Esophagus squamous epithelium (tissue), 5 donors: ENCODE data around the gene KL. TPM values are rescaled to one million over a fixed set of nuclear protein-coding genes. Genes with fewer than 3 reads are reported as not detected.

Experiments
- DNase-seq: peaks from one replicate; lab custom pipeline; 2025; lab: John Stamatoyannopoulos, UW
- H3K27ac ChIP-seq, 4 donors: fragments of 200-600 bp; sonication (generic); one replicate each; pipeline ENCODE4 v1.5.1; 2016 to 2019; ENCODE audit warnings: mild to moderate bottlenecking in 1 of 4
- H3K27me3 ChIP-seq, 4 donors: fragments of 200-600 bp; sonication (generic); 1 replicate in 3 of 4; 2 replicates in 1 of 4; pipeline versions ENCODE4 v1.5.1 to v1.6.0; 2017 to 2021; ENCODE audit warnings: antibody characterized with exemption in 1 of 4
- H3K36me3 ChIP-seq, 3 donors: fragments of 200-600 bp; sonication (generic); one replicate each; pipeline ENCODE4 v1.5.1; 2016 to 2019
- H3K4me1 ChIP-seq, 3 donors: fragments of 200-600 bp; sonication (generic); one replicate each; pipeline ENCODE4 v1.5.1; 2017 to 2019
- H3K4me3 ChIP-seq, 4 donors: fragments of 200-600 bp; sonication (generic); 1 replicate in 3 of 4; 2 replicates in 1 of 4; pipeline ENCODE4 v1.5.1; 2016 to 2019; ENCODE audit warnings: mild to moderate bottlenecking in 2 of 4, moderate library complexity in 1 of 4
- H3K9me3 ChIP-seq, 3 donors: fragments of 200-600 bp; sonication (generic); one replicate each; pipeline ENCODE4 v1.5.1; 2016 to 2019
- CTCF ChIP-seq, 6 experiments: fragments of 450-650 bp in 4 of 6; fragments of 200-600 bp in 2 of 6; sonication (generic) in 2 of 6; IDR thresholded peaks; one replicate each; pipeline ENCODE4 v1.5.1; 2016 to 2019; ENCODE audit warnings: antibody characterized with exemption in 6 of 6, mild to moderate bottlenecking in 4 of 6, moderate library complexity in 4 of 6
- POLR2A ChIP-seq, 4 donors: fragments of 450-650 bp; IDR thresholded peaks; one replicate each; pipeline ENCODE4 v1.6.1; 2017; ENCODE audit warnings: antibody characterized with exemption in 4 of 4, mild to moderate bottlenecking in 4 of 4, moderate library complexity in 3 of 4
- WGBS, 2 donors: methylation state at CpG; one replicate each; pipeline ENCODE4 v1.1.5; 2018; 5-methylcytosine and 5-hydroxymethylcytosine counted together
- intact Hi-C: fragments of 100-400 bp; cut with DNase I; formaldehyde crosslinking; loops from one replicate; pipeline ENCODE4 v1.15.0; 2022
- total RNA-seq, 4 donors: library from RNA; depleted of rRNA; stranded (reverse); fragments of >200 nt; gene quantifications; one replicate each; pipeline ENCODE4 v1.1.0, GENCODE V29; 2016
- donor health status: DM: yes; HTN: yes; CAD: no.

The KL gene
- total RNA-seq, 4 donors from 2014 or later, result 0.11 to 1.1 (median 0.82) TPM

- WGBS, 2 donors, result 68 to 73% methylated on average over 3 of the region's 3 CpGs
- Histone ChIP-seq H3K36me3 (no peaks in the 10 kb centered on the region), H3K4me1 (peaks cover 0 to 6% (median 0%) of the 10 kb centered on the region in 3 donors), H3K27ac (no peak overlapping the region), H3K9me3 (no peaks in the 10 kb centered on the region), H3K27me3 (no peaks in the 10 kb centered on the region), H3K4me3 (no peak overlapping the region)
- no peak for TF ChIP-seq CTCF (IDR thresholded peaks at IDR 0.05)
- TF ChIP-seq POLR2A (IDR thresholded peaks at IDR 0.05), result no peak
- DNase-seq, result no peak
- intact Hi-C loops, result no loop called here
Measured at GRCh38 chr13:32989942-32990341, 26.3 kb upstream of the KL start.

- no peak overlapping the region for H3K4me3 ChIP-seq
- H3K27ac ChIP-seq, result no peak overlapping the region
- intact Hi-C loops, result no loop called here
- 61 to 74% methylated on average over 8 of the region's 8 CpGs for WGBS, 2 donors
- no peaks in the 10 kb centered on the region for H3K27me3 ChIP-seq
- TF ChIP-seq POLR2A (IDR thresholded peaks at IDR 0.05), result no peak
- TF ChIP-seq CTCF (IDR thresholded peaks at IDR 0.05), result no peak
- no peaks in the 10 kb centered on the region for H3K36me3 ChIP-seq
- H3K4me1 ChIP-seq, result peaks cover 0 to 6% (median 0%) of the 10 kb centered on the region in 3 donors
- no peak for DNase-seq
- no peaks in the 10 kb centered on the region for H3K9me3 ChIP-seq
Measured at GRCh38 chr13:32993145-32993544, 23.1 kb upstream of the KL start.

GRCh38 chr13:32997399-32997798 is 18.8 kb upstream of the KL start:
- TF ChIP-seq CTCF (IDR thresholded peaks at IDR 0.05) (no peak), POLR2A (IDR thresholded peaks at IDR 0.05) (no peak)
- WGBS, 2 donors, result 67 to 79% methylated on average over 2 of the region's 2 CpGs
- intact Hi-C loops, result no loop called here
- Histone ChIP-seq H3K36me3 (no peaks in the 10 kb centered on the region), H3K9me3 (no peaks in the 10 kb centered on the region), H3K4me3 (no peak overlapping the region), H3K27me3 (no peaks in the 10 kb centered on the region), H3K27ac (no peak overlapping the region), H3K4me1 (no peaks in the 10 kb centered on the region)
- no peak for DNase-seq

- Histone ChIP-seq H3K27ac (no peak overlapping the region), H3K4me3 (no peak overlapping the region), H3K36me3 (no peaks in the 10 kb centered on the region), H3K9me3 (no peaks in the 10 kb centered on the region), H3K27me3 (no peaks in the 10 kb centered on the region), H3K4me1 (peaks cover 0 to 5% (median 4%) of the 10 kb centered on the region in 3 donors)
- no peak for DNase-seq
- intact Hi-C loops, result no loop called here
- 81 to 83% methylated on average over 5 of the region's 5 CpGs for WGBS, 2 donors
- TF ChIP-seq CTCF (IDR thresholded peaks at IDR 0.05) (no peak), POLR2A (IDR thresholded peaks at IDR 0.05) (no peak)
Measured at GRCh38 chr13:32998966-32999365, 17.3 kb upstream of the KL start.

- intact Hi-C loops, result no loop called here
- H3K4me1 ChIP-seq, result peaks cover 0 to 11% (median 4%) of the 10 kb centered on the region in 3 donors
- no peaks in the 10 kb centered on the region for H3K27me3 ChIP-seq
- no peak for DNase-seq
- WGBS, 2 donors, result 91 to 94% methylated on average over 1 of the region's 1 CpG
- no peak overlapping the region for H3K4me3 ChIP-seq
- no peaks in the 10 kb centered on the region for H3K36me3 ChIP-seq
- H3K27ac ChIP-seq, result no peak overlapping the region
- TF ChIP-seq CTCF (IDR thresholded peaks at IDR 0.05) (no peak), POLR2A (IDR thresholded peaks at IDR 0.05) (no peak)
- no peaks in the 10 kb centered on the region for H3K9me3 ChIP-seq
Measured at GRCh38 chr13:33000365-33000764, 15.9 kb upstream of the KL start.
